HFF-Myc (cell line): ENCODE measurements around the gene CACNA2D3.

ENCODE experiments used
- DNase-seq: peaks from one replicate; pipeline ENCODE4 v3.0.0-alpha.2; 2011; ENCODE audit warnings: low read depth; ENCODE audit errors: extremely low read depth
- H3K4me3 ChIP-seq: replicated peaks from 2 replicates; pipeline ENCODE4 v1.5.1; 2011; ENCODE audit warnings: low read depth, mild to moderate bottlenecking, control low read depth, low read length
- TF ChIP-seq, protein P1 (sequence below): IDR thresholded peaks from 2 replicates; pipeline ENCODE4 v1.5.1; 2012; ENCODE audit warnings: mild to moderate bottlenecking, low read depth, low read length, control low read depth; ENCODE audit errors: missing control alignments

The CACNA2D3 gene

DNA sequence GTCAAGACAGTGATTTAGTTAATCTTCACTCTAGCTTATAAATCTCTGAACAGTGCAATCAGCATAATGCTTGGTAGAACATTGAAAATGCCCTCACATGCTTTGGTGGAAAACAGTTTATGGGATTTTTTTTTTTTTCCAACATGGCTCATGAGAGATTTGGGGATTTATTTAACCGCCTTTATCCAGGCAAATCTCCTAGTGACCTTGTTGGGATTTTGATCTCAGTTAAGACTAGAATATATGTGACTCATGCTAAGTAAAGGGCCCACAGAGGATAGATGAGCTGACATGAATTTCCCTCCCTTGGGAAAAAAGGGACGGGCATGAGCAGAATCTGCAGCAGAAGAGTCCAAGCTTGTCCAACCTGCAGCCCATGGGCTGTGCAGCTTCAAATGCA lies 786.8 kb downstream of the CACNA2D3 start:
- TF ChIP-seq, protein P1, sequence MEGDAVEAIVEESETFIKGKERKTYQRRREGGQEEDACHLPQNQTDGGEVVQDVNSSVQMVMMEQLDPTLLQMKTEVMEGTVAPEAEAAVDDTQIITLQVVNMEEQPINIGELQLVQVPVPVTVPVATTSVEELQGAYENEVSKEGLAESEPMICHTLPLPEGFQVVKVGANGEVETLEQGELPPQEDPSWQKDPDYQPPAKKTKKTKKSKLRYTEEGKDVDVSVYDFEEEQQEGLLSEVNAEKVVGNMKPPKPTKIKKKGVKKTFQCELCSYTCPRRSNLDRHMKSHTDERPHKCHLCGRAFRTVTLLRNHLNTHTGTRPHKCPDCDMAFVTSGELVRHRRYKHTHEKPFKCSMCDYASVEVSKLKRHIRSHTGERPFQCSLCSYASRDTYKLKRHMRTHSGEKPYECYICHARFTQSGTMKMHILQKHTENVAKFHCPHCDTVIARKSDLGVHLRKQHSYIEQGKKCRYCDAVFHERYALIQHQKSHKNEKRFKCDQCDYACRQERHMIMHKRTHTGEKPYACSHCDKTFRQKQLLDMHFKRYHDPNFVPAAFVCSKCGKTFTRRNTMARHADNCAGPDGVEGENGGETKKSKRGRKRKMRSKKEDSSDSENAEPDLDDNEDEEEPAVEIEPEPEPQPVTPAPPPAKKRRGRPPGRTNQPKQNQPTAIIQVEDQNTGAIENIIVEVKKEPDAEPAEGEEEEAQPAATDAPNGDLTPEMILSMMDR = no peak
- no peak overlapping the region for H3K4me3 ChIP-seq
- DNase-seq = no peak

GRCh38 chr3:54914180-54914579 lies 791.8 kb downstream of the CACNA2D3 start:
- no peak for DNase-seq
- H3K4me3 ChIP-seq = no peak overlapping the region

GRCh38 chr3:54915181-54915580 lies 792.8 kb downstream of the CACNA2D3 start:
- TF ChIP-seq, protein P1 = no peak
- no peak for DNase-seq
- no peak overlapping the region for H3K4me3 ChIP-seq

More at GRCh38 chr3:54914180-54914579, 791.8 kb downstream of the CACNA2D3 start:
- TF ChIP-seq, protein P1 = no peak

GRCh38 chr3:54915976-54916375 lies 793.6 kb downstream of the CACNA2D3 start:
- no peak for DNase-seq
- no peak overlapping the region for H3K4me3 ChIP-seq
- TF ChIP-seq, protein P1 = no peak

DNA sequence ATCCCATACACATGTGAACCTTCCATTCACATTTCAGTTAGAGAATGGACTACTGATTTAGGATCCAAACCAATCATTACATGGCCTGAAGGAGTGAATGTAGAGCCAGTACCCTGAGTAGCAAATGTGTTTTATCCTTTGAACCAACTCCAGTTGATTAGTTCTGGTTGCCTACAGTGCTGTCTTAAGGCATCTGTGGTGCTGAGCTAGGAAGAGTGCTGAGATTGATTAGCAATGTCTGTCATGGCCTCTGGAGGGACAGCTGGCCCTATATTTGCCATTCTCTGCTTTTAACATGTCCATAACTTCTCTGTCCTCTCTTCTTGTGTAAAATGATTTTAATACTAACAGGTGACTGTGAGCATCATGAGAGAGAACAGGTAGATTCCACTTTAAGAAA lies 794.4 kb downstream of the CACNA2D3 start:
- no peak overlapping the region for H3K4me3 ChIP-seq
- DNase-seq = no peak
- TF ChIP-seq, protein P1 = no peak

DNA sequence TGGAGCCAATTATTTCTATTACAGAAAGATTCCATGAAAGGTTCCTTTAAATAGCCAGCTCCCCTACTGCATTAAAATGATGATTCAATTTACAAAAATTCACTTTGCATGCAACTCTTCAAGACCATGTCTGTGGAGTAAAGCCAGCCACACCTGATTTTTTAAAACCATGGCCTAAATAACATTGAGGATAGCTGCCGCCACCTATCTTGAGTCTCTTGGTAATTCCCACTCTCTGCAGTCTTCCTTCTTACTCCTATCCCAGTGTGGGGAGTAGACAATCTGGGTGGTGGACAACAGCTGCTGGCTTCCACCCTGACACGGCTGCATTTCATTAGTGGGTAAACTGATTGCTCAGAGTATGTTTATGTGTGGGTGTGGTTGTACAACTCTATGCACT lies 794.8 kb downstream of the CACNA2D3 start:
- peak; percentile 87 for DNase-seq
- TF ChIP-seq, protein P1 = no peak
- H3K4me3 ChIP-seq = no peak overlapping the region

DNA sequence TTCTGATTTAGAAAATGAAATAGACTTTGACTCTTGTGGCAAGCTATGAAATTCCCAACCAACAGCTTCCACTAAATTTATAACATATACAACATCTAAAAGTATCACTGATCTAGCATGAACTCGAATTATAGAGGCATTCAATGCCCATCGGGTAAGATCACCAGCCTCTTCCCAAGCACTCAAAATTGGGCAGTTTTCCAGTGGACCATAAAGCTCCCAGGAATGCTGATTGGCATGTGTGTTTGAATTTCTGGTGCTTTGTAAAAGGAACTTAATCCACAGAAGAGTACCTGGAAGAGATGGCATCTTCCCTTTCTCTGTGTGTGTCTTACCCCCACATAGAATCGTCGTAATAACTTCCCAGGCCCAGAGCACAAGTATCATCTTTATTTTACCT lies 795.5 kb downstream of the CACNA2D3 start:
- DNase-seq = no peak
- TF ChIP-seq, protein P1 = no peak
- H3K4me3 ChIP-seq = no peak overlapping the region
